ENCODE data around the gene KRT84. TPM values are rescaled to one million over a fixed set of nuclear protein-coding genes. Genes with fewer than 3 reads are reported as not detected.

The KRT84 gene
- total RNA-seq: not detected

DNA sequence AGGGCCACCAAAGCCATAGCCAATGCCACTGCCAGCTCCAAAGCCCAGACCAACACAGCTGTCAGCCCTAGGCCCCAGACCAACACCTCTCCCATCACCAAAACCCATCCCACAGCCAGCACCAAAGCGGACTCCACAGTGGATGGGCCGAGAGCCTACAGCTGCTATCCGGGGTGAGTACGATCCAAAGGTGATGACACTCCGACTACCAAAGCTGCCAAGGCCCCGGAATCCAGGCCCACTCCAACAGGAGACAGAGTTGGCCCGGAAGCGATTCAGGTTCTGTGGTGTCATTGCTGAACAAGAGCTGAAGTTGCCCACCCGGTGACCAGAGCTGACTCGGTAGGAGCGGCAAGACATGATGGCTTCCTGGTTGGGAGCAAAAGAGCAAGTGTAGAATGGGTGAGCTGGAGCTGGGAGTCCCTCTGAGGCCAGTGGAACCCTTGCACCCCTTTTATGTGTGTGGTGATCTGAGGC, at the start of gene KRT84:
Gene KRT84, minus strand, starts transcription at position 427 of the 477 bp plus-strand sequence. Its CDS starts 67 bp downstream, at position 360.
- DNase-seq (ENCODE audit: low spot score): no peak
- no peaks in the 10 kb centered on the region for H3K4me1 ChIP-seq (replicated peaks)

DNA sequence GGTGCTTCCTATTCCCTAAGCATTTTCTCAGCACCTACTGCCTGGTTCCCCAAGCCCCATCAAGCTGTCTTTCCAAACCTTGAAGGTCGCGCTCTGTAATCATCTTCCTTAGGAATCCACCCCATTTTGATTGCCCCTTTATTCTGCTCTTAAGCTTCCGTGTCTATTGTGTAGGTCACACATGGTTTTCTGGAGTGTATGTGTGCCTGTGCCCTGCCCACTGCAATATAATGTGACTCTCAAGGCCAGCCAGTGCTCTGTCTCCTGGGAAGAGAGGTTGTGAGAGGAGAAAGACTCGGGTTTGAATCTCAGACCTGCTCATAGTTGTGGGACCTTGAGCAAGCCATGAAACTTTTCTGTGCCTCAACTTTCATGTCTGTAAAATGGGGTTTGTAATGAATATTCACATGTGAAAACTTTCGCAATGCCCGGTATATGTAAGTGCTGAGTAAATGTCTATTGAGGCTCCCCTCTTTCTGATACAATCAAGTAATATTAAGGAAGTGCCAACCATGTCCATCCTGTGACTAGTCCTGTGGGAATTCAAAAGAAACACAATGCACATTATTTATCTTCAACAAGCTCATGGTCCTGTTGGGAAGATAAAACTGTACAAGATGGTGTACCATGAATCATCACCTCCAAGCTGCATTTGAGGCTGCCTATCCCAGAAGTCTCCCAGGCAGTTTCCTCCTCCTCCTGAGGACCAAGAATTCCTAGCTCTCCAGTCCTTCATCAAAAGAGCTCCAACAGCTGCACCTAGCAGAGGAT, 49.5 kb upstream of the KRT84 start:
- no peak for TF ChIP-seq CTCF (IDR thresholded peaks at IDR 0.05)
- no peak for TF ChIP-seq POLR2AphosphoS5 (IDR thresholded peaks at IDR 0.05)
- TF ChIP-seq POLR2A (IDR thresholded peaks at IDR 0.05): no peak
- whole genome bisulfite sequencing: 88% methylated on average over 6 of the region's 6 CpGs
- Histone ChIP-seq H3K36me3 (no peaks in the 10 kb centered on the region), H3K27ac (no peak overlapping the region), H3K4me1 (replicated peaks) (no peaks in the 10 kb centered on the region), H3K9me3 (no peaks in the 10 kb centered on the region), H3K4me3 (no peak overlapping the region), H3K27me3 (replicated peaks; ENCODE audit: insufficient read depth) (no peaks in the 10 kb centered on the region)
- intact Hi-C loops (cut with DNase I): no loop called here
- no peak for DNase-seq (ENCODE audit: low spot score)

More for the DNA sequence above, at the start of gene KRT84:
- no peaks in the 10 kb centered on the region for H3K9me3 ChIP-seq
- intact Hi-C loops (cut with DNase I): no loop called here
- no peaks in the 10 kb centered on the region for H3K27me3 ChIP-seq (replicated peaks; ENCODE audit: insufficient read depth)
- H3K4me3 ChIP-seq: no peak within 1 kb of the TSS
- 92% methylated on average over 11 of the region's 11 CpGs for WGBS
- TF ChIP-seq POLR2A (IDR thresholded peaks at IDR 0.05) (no peak), POLR2AphosphoS5 (IDR thresholded peaks at IDR 0.05) (no peak), CTCF (IDR thresholded peaks at IDR 0.05) (no peak)
- H3K36me3 ChIP-seq: no peaks in the 10 kb centered on the region
- H3K27ac ChIP-seq: no peak within 1 kb of the TSS

DNA sequence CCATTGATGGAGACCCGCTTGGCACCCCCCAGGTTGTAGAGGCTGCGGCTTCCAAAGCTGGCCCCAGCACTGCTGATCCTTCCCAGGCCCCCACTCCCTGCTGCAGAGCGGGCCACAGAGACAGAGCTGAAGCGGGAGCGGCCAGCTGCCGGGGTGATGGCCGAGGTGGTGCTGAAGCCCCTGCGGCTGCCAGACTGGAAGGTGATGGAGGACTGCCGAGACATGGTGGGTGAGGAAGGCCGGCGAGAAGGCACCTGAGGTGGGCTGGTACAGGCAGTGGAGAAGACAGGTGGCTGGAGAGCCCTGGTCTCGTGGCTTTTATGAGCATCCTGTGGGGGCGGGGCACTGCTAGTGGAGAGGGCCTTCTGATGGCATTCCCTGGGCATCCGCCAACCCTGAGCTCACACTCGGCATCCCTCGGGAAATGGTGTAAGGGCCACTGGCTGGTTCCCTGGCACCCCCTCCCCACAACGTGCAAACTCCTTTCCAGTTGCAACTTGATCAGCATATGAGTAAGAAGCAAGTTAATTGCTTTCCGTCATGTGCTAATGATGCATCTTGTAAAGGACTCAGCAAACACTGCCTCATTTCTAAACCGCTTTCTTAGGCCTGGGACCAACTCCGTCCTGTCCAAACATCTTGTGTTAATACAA, 48.8 kb upstream of the KRT84 start, which contains the start of gene KRT75:
Gene KRT75, minus strand, starts transcription at position 291 of the 653 bp plus-strand sequence. Its CDS starts 67 bp downstream, at position 224.
- no peak for TF ChIP-seq CTCF (IDR thresholded peaks at IDR 0.05)
- no peak for TF ChIP-seq POLR2AphosphoS5 (IDR thresholded peaks at IDR 0.05)
- no peak for TF ChIP-seq POLR2A (IDR thresholded peaks at IDR 0.05)
- Histone ChIP-seq H3K4me1 (replicated peaks) (no peaks in the 10 kb centered on the region), H3K27ac (no peak within 1 kb of the TSS), H3K4me3 (no peak within 1 kb of the TSS), H3K9me3 (no peaks in the 10 kb centered on the region), H3K36me3 (no peaks in the 10 kb centered on the region), H3K27me3 (replicated peaks; ENCODE audit: insufficient read depth) (no peaks in the 10 kb centered on the region)
- intact Hi-C loops (cut with DNase I): no loop called here
- DNase-seq (ENCODE audit: low spot score): no peak
- WGBS: 66% methylated on average over 19 of the region's 20 CpGs

DNA sequence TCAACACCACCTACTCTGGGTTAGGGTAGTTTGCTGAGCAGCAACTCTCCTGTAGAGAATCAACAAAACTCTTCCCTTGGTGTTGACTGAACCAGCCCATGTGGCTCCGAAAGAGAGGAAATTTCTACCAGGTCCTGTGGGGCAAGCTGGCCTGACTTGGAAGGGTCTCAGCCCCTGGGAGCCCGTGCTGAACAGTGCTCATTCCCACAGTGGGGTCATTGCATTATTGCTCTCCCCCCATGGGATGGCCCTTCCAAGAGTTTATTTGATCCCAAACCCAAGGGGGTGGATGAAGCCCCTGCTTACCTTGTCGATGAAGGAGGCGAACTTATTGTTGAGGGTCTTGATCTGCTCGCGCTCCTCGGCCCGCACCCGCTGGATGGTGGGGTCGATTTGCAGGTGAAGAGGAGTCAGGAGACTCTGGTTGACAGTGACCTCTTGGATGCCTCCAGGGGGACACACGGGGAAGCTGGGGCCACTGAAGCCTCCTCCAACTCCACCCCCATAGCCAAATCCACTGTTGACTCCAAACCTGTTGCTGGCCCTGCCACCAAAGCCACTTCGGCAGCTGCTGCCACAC, 48.1 kb upstream of the KRT84 start:
- H3K27ac ChIP-seq: no peak overlapping the region
- TF ChIP-seq POLR2A (IDR thresholded peaks at IDR 0.05) (no peak), CTCF (IDR thresholded peaks at IDR 0.05) (no peak), POLR2AphosphoS5 (IDR thresholded peaks at IDR 0.05) (no peak)
- WGBS: 90% methylated on average over 12 of the region's 12 CpGs
- no peak for DNase-seq (ENCODE audit: low spot score)
- no peaks in the 10 kb centered on the region for H3K4me1 ChIP-seq (replicated peaks)
- H3K4me3 ChIP-seq: no peak overlapping the region
- no peaks in the 10 kb centered on the region for H3K36me3 ChIP-seq
- intact Hi-C loops (cut with DNase I): no loop called here
- no peaks in the 10 kb centered on the region for H3K27me3 ChIP-seq (replicated peaks; ENCODE audit: insufficient read depth)
- no peaks in the 10 kb centered on the region for H3K9me3 ChIP-seq
